Measurements from ENCODE around the gene RSAD1.

DNA sequence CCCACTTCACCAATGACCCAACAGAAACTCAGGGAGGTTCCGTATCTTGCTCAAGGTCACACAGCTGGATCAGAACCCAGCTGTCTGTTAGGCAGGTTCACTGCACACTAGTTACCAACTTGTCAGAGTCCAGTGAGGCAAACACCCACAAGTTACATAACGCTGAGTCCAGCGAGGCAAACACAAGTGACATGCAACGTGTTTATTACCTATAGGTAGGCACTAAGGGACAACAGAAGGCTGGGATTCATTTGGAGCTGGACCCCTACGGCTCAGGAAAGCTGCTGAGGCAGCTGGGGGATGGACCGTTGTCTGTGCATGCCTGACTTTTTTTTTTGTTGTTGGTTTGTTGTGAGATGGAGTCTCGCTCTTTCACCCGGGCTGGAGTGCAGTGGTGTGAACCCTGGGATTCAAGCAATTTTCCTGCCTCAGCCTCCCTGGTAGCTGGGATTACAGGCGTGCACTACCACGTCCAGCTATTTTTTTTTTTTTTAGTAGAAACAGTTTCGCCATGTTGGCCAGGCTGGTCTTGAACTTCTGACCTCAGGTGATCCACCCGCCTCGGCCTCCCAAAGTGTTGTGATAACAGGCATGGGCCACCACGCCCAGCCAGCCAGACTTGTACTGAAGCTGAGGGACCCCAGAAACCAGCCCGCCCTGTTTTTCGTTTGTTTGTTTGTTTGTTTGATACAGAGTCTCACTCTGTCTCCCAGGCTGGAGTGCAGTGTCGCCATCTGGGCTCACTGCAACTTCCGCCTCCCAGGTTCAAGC lies 1.9 kb upstream of the RSAD1 start:
- TF ChIP-seq, protein P1, sequence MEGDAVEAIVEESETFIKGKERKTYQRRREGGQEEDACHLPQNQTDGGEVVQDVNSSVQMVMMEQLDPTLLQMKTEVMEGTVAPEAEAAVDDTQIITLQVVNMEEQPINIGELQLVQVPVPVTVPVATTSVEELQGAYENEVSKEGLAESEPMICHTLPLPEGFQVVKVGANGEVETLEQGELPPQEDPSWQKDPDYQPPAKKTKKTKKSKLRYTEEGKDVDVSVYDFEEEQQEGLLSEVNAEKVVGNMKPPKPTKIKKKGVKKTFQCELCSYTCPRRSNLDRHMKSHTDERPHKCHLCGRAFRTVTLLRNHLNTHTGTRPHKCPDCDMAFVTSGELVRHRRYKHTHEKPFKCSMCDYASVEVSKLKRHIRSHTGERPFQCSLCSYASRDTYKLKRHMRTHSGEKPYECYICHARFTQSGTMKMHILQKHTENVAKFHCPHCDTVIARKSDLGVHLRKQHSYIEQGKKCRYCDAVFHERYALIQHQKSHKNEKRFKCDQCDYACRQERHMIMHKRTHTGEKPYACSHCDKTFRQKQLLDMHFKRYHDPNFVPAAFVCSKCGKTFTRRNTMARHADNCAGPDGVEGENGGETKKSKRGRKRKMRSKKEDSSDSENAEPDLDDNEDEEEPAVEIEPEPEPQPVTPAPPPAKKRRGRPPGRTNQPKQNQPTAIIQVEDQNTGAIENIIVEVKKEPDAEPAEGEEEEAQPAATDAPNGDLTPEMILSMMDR (IDR thresholded peaks at IDR 0.05), result no peak
- TF ChIP-seq POLR2A (IDR thresholded peaks at IDR 0.05), result no peak
